ENCODE data around the gene LCP2. TPM values are rescaled to one million over a fixed set of nuclear protein-coding genes. Genes with fewer than 3 reads are reported as not detected.

Gene LCP2
- total RNA-seq, 1 experiment from 2014 or later, result not detected

GRCh38 chr5:170289764-170290163 is 7.8 kb downstream of the LCP2 start:
- Histone ChIP-seq H2BK5ac (ENCODE audit: insufficient read length, low read length) (no peak overlapping the region), H2AK5ac (ENCODE audit: insufficient read length, low read length) (no peak overlapping the region), H3K27ac (ENCODE audit: insufficient read length, low read depth, low read length) (no peak overlapping the region), H3K79me1 (ENCODE audit: insufficient read depth, low read depth, low read length, poor library complexity, severe bottlenecking) (no peaks in the 10 kb centered on the region), H3K79me2 (ENCODE audit: insufficient read depth, low read length) (no peaks in the 10 kb centered on the region), H3K9me3 (ENCODE audit: control insufficient read depth, low read depth, low read length) (peaks cover 12% of the 10 kb centered on the region), H3K4me1 (ENCODE audit: insufficient read depth, low read length) (peaks cover 5% of the 10 kb centered on the region; the same call in 1 of the 2 replicates), H4K8ac (replicated peaks; ENCODE audit: insufficient read length, low read depth, low read length) (no peak overlapping the region), H4K91ac (ENCODE audit: insufficient read length, low read depth, low read length) (no peak overlapping the region), H2BK120ac (ENCODE audit: low read depth, low read length, poor library complexity, severe bottlenecking) (no peak overlapping the region), H2BK15ac (ENCODE audit: low read depth, low read length) (no peak overlapping the region), H3K23ac (ENCODE audit: insufficient read length, low read depth, low read length) (no peak overlapping the region), H2BK12ac (ENCODE audit: insufficient read length, low read depth, low read length) (no peak overlapping the region), H3K9ac (ENCODE audit: extremely low read depth, insufficient read length, low read length) (no peak overlapping the region), H3K18ac (ENCODE audit: insufficient read length, low read depth, low read length) (no peak overlapping the region), H4K20me1 (ENCODE audit: control insufficient read depth, insufficient read depth, insufficient read length) (no peaks in the 10 kb centered on the region), H3T11ph (ENCODE audit: low read length) (no peak overlapping the region), H4K5ac (ENCODE audit: insufficient read length, low read depth, low read length) (no peak overlapping the region), H2BK20ac (ENCODE audit: low read depth, low read length, poor library complexity, severe bottlenecking) (no peak overlapping the region), H3K27me3 (ENCODE audit: insufficient read depth, low read length) (no peaks in the 10 kb centered on the region), H3K23me2 (ENCODE audit: insufficient read length, low read depth, low read length, poor library complexity, severe bottlenecking) (peaks cover 3% of the 10 kb centered on the region), H2AFZ (ENCODE audit: low read length) (no peak overlapping the region), H3K56ac (ENCODE audit: insufficient read length, low read depth, low read length) (no peak overlapping the region), H3K14ac (ENCODE audit: insufficient read depth, low read length) (no peak overlapping the region), H3K4me2 (ENCODE audit: insufficient read depth, insufficient read length, low read length) (no peak overlapping the region), H3K4ac (ENCODE audit: low read depth, low read length) (no peak overlapping the region)
- TF ChIP-seq CTCF (conservative IDR thresholded peaks at IDR 0.05), result no peak
- peaks cover 10% of the 10 kb centered on the region for H3K27me3 Mint-ChIP-seq (ENCODE audit: low read depth)
- no peak overlapping the region for H3K4me3 Mint-ChIP-seq
- peaks cover 11 to 23% (median 17%) of the 10 kb centered on the region in 3 experiments for H3K36me3 Mint-ChIP-seq (ENCODE audit: insufficient read depth in 1 of 3, low read depth in 3 of 3)
- no CpG with 5 or more reads among the region's 4 CpGs for WGBS (ENCODE audit: extremely low coverage, insufficient read length, low lambda C conversion rate)
- H3K27ac Mint-ChIP-seq, result no peak overlapping the region
- peaks cover 19 to 34% of the 10 kb centered on the region in 2 experiments for H3K4me1 Mint-ChIP-seq
- H3K9me3 Mint-ChIP-seq, result peaks cover 25 to 29% of the 10 kb centered on the region in 2 experiments
- DNase-seq, result no peak

All from H9 (cell line).